GM18858 (cell line): ENCODE data around the gene OSBPL3.
A peak's percentile ranks its signal among the peaks of the same experiment; 100 is the strongest.

Source experiments
- ATAC-seq: cut with Tn5 transposase; IDR thresholded peaks from one replicate; pipeline ENCODE4 v1.9.1; 2021; ENCODE audit not compliant: unreplicated experiment

Gene OSBPL3

DNA sequence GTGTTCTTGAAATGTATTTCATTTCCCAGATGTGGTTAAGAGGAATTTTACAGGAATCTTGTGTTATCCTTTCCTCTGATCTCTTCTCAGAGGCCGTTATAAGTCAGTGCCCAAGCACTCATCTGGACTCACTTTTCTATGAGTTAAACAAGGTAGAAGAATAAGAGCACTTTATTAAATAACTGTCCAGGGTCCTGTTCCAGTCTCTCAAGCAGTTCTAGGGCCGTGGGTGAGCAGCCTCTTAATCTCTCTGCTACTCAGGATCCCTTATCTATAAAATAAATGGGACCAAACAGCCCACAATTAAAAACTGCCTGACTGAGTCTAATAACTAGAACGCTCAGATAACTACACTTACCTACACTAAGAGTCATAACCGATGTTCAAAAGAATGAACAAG lies 111.2 kb downstream of the OSBPL3 start:
- no peak for ATAC-seq

DNA sequence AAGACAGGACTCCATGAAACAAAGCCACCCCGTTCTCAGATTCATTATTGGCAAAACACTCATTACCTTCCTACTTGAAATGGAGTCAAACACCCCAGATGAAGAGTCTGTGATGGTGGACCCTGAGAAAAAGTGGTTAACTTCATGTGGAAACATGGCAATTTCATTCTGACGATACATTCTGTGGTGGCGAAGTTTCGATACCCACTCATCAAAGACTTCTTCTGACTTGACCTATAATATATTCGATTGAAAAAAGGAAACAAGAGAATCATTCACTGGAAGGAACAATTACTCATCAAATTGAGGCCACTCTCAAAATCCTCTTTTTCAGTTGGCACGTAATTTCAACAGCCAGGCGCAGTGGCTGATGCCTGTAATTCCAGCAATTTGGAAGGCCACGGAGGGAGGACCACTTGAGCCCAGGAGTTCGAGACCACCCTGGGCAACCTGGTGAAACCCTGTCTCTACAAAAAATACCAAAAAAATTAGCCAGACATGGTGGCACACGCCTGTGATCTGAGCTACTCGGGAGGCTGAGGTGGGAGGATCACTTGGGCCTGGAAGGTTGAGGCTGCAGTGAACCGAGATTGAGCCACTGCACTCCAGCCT lies 113.9 kb downstream of the OSBPL3 start:
- ATAC-seq, result no peak

DNA sequence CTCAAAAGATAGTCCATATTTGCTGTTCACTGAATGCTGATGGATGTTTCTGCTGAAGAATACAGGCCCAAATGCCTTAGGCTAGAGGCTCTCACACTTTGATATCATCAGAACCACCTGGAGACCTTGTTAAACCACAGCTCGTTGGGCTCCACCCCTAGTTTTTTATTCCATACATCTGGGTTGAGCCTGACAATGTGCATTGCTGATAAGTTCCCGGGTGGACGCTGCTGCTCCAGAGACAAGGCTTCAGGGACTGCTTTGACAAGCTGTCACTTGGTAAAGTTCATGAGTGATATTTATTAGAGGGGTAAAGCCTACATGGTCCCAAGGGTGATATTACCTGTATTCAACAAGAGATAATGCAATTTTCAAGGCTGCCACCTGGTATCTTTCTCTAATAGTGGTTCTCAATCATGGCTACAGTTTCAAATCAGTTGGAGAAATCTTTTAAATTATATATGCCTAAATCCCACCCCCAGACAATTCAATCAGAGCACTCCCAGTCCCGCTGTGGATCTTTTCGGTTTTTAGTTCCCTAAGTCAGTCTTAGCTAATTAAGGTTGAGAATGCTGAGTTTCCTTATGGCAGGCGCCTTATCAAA lies 115.7 kb downstream of the OSBPL3 start:
- no peak for ATAC-seq

DNA sequence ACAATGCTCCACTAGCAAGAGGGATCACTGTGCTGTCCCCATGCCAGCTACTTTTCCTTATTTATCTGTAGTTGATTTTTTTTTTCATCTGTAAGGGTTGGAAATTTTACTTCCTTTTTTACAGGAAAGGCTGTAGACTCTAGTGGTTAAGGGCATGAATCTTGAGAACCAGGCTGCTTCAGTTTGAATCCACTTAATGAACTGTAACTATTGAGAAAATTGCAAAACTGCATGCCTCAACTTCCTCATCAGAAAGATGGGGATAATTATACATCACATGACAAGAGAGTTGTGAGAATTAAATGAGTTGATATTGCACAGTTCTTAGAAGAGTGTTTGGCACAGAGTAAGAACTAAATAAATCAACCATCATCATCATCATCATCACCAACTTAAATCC lies 116.4 kb downstream of the OSBPL3 start:
- no peak for ATAC-seq

DNA sequence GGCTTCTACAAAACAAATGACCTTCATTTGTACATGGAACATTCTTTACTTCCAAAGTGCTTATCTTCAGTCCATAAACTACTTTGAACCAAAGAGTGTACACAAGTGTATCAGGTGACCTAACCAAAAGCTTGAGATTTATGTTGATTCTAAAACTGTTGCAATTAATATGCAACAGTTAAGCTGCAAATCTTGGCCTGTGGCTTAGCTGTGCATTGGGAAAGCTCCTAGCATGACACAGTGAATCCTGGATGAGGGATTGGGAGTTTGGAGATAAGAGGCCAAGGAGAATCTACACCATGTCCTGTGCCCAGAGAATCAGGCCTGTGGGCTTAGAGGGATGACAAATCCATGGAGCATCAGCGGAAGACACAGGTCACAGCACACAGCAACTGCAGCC lies 117.5 kb downstream of the OSBPL3 start:
- no peak for ATAC-seq

DNA sequence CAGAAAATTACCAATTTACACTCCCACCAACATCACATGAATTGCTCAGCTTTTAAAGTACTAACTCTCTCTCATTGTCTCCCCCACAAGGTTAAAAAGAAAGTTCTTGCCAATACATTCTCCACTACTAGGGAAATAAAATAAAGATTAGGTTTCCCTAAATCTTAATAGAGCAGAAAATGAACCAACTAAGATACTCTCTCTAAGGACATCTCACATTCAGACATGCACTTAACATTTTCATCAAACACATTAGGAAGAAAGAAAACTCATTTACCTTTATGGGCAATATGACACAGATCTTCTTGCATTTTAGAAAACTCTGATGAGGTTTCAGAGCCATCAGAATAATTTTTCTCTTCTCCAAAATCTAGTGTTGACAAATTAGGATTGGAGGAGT lies 118.6 kb downstream of the OSBPL3 start:
- no peak for ATAC-seq

DNA sequence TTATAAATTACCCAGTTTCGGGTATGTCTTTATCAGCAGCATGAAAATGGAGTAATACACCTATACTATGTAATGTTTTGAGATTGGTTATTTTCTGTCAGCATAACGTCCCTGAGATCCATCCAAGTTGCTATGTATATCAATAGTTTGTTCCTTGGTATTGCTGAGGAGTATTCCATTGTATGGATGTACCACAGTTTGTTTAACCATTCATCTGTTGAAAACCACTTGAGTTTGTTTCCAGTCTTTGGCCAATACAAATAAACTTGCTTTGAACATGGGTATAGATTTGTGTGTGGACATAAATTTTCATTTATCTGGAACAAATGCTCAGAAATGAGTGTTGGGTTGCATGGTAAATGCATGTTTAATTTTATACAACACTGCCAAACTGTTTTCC lies 119.4 kb downstream of the OSBPL3 start:
- no peak for ATAC-seq

DNA sequence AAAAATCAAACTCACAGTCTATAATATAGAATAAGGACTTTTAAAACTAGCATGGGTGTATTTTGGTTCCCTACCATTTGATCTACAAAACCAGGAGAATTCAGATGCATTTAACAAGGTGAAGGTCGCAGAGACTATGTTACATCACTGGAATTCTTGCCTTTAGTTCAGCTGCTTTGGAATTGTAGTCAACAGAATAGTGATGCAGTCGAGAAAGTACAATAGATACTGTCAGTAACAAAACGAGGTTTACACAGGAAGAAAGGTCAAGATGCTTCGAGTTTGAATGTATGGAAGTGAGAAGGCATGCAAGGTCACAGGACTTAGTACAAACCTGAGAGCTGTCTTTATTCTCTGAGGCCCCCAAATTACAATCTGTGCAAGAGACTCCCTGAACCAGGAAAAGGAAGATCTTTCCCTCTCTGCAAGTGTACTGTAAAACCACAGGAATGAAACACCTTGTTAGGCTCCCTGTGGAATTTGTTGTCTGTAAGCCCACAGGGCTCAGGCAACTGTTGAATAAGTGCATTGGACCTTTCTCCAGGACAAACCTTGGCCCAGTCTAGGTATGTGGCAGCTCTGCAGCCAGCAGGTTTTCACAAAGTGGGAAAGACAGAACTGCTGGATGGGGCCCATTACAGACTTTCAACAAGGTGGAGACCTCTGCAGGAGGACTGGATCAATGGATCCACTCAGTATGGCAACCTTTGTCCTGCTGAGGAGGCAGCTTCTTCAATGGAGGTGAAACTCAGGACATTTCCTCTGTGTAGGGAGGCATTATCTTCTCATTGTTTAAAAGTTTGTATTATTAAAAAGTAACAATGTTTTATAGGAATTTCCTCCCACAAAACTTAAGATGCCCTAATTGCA lies 121.6 kb downstream of the OSBPL3 start:
- ATAC-seq, result no peak

DNA sequence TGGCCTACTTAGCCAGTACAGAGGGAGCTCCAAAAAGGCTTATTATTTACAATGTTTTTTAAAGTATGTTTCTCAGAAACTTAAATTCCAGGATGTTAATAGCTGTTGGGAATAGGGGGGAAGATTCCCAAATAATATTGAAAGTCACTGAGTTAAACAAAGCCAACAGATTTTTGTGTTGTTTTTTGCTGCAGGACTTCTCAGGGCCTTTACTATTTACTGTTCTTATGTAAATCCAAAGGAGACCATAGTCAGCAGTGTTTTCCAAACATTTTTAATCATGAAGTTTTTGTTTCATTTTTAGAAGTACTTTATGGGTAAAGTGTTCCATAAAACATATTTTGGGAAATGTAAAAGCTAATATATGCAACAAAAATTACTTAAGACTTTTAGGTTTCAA lies 122.4 kb downstream of the OSBPL3 start:
- no peak for ATAC-seq

DNA sequence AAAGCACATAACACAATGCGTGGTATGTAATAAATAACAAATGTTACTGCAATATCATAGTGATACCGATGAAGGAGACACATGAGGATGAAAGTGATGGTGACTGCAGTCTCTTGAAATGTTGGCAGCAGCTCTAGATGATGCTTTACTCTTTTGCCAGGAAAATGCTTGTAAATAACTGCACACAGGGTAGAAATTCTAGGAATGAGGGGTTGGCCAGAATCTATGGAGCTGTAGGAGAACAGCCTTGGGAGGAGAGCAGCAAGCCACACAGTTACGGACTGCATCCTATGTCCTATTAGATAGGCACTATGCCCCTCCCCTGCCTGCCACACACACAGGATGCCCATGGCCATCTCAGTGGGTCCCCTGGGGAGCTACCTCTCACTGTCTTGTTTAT lies 125.1 kb downstream of the OSBPL3 start:
- no peak for ATAC-seq

DNA sequence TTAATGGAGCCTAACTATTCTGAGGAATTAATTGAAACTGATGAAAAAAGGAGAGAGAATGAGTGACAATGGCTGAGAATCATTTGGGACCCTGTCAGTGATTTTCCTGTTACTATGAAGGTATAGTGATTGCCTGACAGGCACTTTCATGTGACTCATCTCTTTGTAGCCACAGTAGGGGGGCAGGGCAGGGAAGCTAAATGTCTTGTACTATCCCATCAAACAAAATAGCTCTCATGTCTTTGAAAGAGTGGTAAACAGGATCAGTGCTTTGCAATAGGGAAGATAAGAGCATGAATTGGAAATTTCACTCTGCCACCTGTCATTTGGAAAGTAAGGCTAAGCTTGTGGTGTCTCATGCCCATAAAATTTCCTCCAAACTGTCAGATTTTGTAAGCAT lies 128.2 kb downstream of the OSBPL3 start:
- ATAC-seq, result no peak

DNA sequence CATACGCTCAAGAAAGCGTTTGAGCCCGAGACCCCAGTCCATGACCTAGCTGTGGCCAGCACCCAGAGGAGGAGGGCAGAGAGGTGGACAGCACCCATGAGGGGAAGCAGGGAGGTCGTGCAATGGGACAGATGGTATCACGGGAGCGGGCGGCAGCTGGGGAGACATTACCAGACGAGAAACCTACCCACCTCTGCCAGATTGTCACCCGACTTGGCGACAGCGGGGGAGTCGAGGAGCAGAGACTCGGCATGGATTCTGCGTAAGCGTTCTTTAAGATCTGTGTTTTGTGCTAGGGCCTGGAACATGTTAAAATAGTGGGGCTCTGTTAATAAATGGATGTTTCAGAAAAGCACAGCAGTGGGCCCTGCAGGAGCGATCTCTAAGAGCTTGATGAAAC lies 131.1 kb downstream of the OSBPL3 start:
- no peak for ATAC-seq

DNA sequence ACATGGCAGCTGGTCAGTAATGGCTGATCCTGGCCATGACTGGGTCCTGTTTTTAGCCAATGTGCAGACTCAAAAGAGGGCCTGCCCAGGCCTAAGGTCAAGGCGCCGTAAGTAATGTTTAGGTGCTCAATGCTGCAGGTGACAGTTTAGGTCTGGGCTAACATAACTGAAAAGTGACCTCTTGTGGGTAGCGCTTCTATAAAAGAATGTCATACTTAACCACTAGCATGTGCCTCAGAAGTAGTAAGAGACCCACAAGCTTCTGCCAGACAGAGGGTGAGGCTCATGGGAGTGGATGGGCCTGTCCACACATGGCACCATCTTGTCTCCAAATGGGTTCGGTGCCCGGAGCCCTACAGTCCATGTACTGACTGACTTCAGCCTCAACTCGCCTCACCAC lies 132.2 kb downstream of the OSBPL3 start:
- ATAC-seq, result no peak

DNA sequence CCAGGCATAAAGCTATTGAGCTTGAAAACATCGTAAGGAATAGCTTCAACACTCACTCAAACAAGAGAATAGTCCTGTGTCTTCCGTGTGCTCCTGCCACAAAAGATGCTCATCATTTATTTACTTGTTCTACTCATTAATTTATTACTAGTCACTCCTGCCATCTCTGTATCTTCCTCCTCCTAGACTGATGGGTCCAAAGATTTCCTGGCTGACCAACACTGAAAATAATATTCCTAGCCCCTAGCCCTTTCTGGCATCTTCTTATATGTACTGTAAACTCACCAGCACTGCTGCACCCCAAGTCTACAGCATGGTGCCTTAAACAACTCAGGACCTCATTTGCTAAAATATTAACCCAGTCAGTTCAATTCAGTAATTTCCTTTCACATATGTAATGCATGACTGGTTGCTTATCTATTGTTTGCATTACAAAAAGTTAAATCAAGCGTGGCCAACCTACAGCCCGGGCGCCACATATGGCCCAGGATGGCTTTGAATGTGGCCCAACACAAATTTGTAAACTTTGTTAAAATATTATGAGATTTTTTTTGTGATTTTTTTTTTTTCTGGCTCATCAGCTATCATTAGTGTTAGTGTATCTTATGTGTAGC lies 136.1 kb downstream of the OSBPL3 start:
- ATAC-seq, result no peak

DNA sequence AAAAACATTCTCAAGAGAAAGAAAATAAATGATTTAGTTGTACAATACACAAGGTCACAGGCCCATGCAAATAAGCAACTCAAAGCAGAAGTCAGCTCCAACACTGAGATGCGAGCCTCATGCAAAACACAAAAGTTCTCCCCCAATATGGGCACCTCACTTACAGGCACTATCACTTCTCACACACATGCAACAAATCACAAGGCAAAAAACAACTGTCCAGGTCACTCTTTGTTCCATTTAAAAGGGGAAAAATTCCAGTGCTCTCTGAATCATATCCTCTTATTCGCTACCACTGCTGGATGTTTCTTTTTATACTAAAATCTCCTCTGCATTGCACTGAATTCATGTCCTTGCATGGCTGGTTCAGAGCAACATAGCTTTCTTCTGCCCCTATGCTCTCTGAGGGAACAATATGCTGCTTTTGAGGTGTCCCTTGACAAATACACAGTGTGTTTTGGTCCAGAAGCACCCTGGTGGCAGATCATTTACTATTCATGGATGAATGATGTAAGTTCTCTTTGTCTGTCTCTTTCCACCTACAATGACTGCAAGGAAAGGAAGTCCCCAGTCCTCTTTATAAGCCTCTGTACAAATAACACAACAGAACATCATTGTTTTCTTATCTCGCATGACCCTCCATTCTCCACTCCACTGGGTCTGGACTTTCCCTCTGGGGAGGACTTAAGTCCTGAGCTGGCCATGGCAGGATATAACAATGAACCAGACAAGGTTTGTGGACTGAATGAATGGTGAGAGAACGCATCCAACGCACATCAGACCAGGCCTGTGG lies 137.3 kb downstream of the OSBPL3 start:
- ATAC-seq, result peak; percentile 43

DNA sequence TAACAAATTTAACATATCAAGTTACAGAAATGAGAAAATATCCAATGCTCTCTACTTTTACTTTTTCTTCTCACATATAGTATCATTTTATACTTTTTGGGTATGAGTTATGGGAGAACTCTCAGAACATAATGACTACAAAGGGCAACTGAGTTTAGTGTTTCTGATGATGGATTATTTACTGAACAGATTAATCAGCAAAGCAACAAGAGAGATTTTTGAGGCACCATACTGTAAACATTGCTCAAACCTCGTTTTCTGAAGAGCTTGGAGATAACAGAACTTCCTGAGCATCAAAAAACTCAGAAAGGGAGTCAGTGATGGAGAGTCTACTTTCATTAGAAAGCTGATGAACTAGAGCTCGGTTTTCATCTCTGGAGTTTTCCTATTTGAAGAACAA lies 137.9 kb downstream of the OSBPL3 start:
- ATAC-seq, result no peak

DNA sequence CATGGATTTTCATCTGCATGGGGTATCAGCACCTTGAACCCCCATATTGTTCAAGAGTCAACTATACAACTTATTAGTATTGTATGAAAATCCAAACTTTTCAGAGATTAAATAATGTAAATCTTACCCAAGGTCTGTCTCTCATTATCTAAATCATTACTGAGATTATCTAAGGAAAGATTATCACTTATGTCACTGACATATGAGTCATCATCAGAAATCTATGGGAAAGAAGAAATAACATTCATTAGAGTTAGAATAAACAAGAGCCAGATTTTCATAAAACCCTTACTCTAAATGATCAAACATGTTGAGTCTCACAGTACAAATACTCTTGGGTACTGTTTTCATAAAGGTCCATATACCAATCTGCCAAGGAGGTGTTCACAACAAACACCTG lies 139.4 kb downstream of the OSBPL3 start:
- ATAC-seq, result no peak

DNA sequence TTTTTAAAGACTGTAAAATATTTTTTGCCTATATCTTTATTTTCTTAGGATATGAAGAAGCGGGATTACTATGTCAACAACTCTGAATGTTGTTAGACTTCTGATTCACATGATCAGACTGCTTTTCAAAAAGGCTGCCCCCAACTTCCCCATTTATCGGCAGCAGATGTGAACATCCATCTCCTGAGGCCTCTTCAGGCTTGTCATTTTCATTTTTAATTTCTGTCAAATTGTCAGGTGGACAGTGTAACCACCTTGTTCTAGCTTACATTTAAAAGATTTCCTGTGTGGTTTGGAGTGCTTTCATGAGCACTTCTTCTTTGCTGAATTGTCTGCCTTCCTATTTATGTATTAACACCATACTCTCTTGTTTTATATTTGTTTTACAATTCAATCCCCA lies 143.9 kb downstream of the OSBPL3 start:
- ATAC-seq, result peak; percentile 74

DNA sequence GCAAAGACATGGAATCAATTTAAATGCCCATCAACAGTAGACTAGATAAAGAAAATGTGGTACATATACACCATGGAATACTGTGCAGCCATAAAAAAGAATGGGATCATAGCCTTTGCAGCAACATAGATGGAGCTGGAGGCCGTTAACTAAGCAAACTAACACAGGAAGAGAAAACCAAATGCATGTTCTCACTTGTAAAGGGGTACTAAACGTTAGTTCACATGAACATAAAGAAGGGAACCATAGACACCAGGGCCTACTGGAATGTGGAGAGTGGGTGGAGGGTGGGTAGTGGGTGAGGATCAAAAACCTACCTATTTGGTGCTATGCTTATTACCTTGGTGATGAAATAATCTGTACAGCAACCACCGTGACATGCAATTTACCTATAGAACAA lies 144.3 kb downstream of the OSBPL3 start:
- peak; percentile 5 for ATAC-seq

DNA sequence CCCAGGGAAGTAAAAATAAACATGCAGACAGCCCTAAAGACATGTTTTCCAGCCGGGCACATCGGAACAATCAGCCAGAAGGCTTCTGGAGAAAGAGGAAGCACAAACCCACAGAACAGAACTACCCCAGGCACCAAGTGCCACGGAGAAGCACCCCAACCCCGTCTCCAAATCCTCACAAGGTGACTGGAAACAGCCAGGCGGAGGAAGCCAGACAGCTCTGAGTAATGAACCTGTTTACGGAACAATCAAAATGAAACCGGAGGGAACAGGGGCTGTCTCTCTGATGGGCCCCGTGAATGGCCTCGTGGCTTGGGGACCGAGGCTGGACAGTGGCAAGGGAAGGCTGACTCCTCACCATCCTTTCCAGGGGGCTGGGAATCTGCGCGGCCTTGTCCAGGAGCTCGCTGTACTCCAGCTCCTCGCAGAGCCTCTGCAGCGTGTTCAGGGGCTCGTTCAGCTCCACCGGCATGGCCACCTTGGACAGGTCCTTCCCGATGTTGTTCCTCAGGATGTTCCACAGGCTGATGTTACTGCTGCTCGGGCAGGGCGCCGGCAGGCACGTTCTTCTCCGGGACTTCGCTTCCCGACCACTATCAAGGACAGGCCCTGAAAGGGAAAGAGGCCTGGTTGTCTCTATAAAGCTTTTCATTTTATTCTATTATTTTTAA lies 145.7 kb downstream of the OSBPL3 start:
- ATAC-seq, result peak; percentile 40

DNA sequence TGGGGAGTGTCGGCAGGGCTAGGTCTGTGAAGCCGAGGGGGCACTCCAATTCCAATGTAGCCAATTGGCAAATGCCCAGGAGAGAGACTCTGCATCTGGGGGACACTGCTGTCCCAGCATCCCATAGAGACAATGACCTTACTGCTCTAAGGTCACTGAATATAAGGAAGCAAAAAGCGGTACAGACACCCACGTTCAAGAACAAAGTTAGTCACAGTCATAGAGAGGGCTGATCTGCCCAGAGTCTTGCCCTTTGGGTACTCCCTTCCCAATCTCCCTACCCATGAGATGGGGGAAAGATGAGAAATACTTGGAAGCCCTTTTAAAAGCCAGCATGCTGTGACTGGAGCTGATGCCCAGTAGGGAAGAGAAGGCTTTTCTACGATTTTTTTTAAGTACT lies 146.4 kb downstream of the OSBPL3 start:
- no peak for ATAC-seq
